Fibroblast of lung (primary cell): ENCODE data around the gene AQP12B. TPM values are rescaled to one million over a fixed set of nuclear protein-coding genes. Genes with fewer than 3 reads are reported as not detected.

Experiments used
- DNase-seq, 2 donors: peaks; one replicate each; pipeline versions ENCODE4 v3.0.0 to v3.0.0-alpha.2; 2010; ENCODE audit warnings: low read depth in 2 of 2
- H2AFZ ChIP-seq: 2 replicates; pipeline ENCODE4 v1.5.1; 2012; ENCODE audit warnings: low read length, control low read depth, inconsistent platforms
- H3K27ac ChIP-seq: 2 replicates; pipeline ENCODE4 v1.5.1; 2011; ENCODE audit warnings: low read length, control low read depth; ENCODE audit not compliant: insufficient read depth
- H3K27me3 ChIP-seq: 2 replicates; pipeline ENCODE4 v1.5.1; 2011; ENCODE audit warnings: mild to moderate bottlenecking, low read length; ENCODE audit not compliant: control insufficient read depth, insufficient read depth
- H3K36me3 ChIP-seq: 2 replicates; pipeline ENCODE4 v1.5.1; 2011; ENCODE audit warnings: low read length; ENCODE audit not compliant: control insufficient read depth, insufficient read depth
- H3K4me1 ChIP-seq: 2 replicates; pipeline ENCODE4 v1.5.1; 2011; ENCODE audit warnings: low read length; ENCODE audit not compliant: control insufficient read depth, insufficient read depth; ENCODE audit errors: extremely low read depth
- H3K4me2 ChIP-seq: 2 replicates; pipeline ENCODE4 v1.5.1; 2011; ENCODE audit warnings: low read length, control low read depth; ENCODE audit not compliant: insufficient read depth; ENCODE audit errors: extremely low read depth
- H3K4me3 ChIP-seq, 4 experiments: fragments of 200-600 bp in 1 of 4; sonication (generic) in 1 of 4; replicated peaks in 1 of 4; 2 replicates each; pipeline ENCODE4 v1.5.1; 2011 to 2016; ENCODE audit warnings: low read length in 4 of 4, low read depth in 3 of 4, mild to moderate bottlenecking in 3 of 4, control low read depth in 2 of 4, inconsistent platforms in 1 of 4, mixed read lengths in 1 of 4; ENCODE audit not compliant: insufficient read depth in 1 of 4; ENCODE audit errors: control extremely low read depth in 1 of 4
- H3K79me2 ChIP-seq: 2 replicates; pipeline ENCODE4 v1.5.1; 2012; ENCODE audit warnings: mild to moderate bottlenecking, low read length, inconsistent platforms; ENCODE audit not compliant: control insufficient read depth, insufficient read depth
- H3K9ac ChIP-seq: 2 replicates; pipeline ENCODE4 v1.5.1; 2011; ENCODE audit warnings: mild to moderate bottlenecking, low read length, control low read depth; ENCODE audit not compliant: insufficient read depth
- H3K9me3 ChIP-seq: 2 replicates; pipeline ENCODE4 v1.5.1; 2012; ENCODE audit warnings: low read depth, low read length; ENCODE audit not compliant: control insufficient read depth, insufficient read depth
- H4K20me1 ChIP-seq: 2 replicates; pipeline ENCODE4 v1.5.1; 2011; ENCODE audit warnings: low read length; ENCODE audit not compliant: control insufficient read depth, insufficient read depth; ENCODE audit errors: extremely low read depth
- EZH2 ChIP-seq: IDR thresholded peaks from 2 replicates; pipeline ENCODE4 v1.5.1; 2012; ENCODE audit warnings: low read length, control low read depth, mild to moderate bottlenecking; ENCODE audit errors: missing control alignments
- polyA plus RNA-seq, 2 donors: library from polyadenylated mRNA; depleted of rRNA in 1 of 2; stranded (reverse) in 1 of 2; unstranded in 1 of 2; fragments of >200 nt; gene quantifications; 2 replicates each; pipeline ENCODE4 v1.2.1, GENCODE V29; 2011 to 2012; ENCODE audit warnings: missing spikeins in 1 of 2
- total RNA-seq: library from RNA; depleted of rRNA; stranded (reverse); fragments of >200 nt; gene quantifications from 2 replicates; pipeline ENCODE4 v1.2.1, GENCODE V29; 2014
- TF ChIP-seq, protein P1 (sequence below), 2 donors: IDR thresholded peaks in 1 of 2; conservative IDR thresholded peaks in 1 of 2; 1 replicate in 1 of 2; 2 replicates in 1 of 2; pipeline ENCODE4 v1.5.1; 2011 to 2012; ENCODE audit warnings: low read length in 2 of 2, control low read depth in 1 of 2, inconsistent platforms in 1 of 2, low read depth in 1 of 2, mild to moderate bottlenecking in 1 of 2

The AQP12B gene
- total and polyA plus RNA-seq, 2 donors (not counting 1 experiment from before 2014, with no cell fraction given), result not detected

DNA sequence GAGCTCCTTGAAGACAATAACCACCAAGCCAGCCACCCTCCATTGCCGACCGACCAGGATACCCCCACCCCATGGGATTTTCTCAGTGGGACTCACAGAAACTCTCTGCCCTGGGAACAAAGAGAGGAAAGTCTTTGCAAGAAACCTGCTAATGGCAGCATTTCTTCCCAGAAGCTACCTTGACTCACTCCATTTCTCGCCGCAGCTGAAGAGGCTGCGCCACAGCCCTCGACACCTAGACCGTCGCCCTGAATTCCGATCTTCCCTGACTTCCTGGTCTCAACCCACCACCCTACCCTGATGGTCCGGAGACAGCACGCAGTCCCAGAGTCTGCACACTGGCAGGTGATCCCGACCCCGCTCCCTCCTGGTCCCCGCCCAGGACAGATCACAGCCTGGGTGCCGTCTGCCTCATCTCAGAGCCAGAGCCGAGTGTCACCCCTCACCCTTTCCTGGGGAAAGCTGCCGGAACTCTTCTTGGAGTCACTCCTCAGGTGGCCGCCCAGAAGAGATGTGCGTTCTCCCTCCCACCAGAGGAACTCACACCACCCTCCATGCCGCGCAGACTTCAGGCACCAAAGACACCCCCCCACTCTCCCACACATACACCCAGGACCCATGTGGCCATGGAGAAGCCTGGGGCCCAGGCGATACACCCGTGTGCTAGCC is 33.6 kb upstream of the AQP12B start:
- TF ChIP-seq, protein P1, sequence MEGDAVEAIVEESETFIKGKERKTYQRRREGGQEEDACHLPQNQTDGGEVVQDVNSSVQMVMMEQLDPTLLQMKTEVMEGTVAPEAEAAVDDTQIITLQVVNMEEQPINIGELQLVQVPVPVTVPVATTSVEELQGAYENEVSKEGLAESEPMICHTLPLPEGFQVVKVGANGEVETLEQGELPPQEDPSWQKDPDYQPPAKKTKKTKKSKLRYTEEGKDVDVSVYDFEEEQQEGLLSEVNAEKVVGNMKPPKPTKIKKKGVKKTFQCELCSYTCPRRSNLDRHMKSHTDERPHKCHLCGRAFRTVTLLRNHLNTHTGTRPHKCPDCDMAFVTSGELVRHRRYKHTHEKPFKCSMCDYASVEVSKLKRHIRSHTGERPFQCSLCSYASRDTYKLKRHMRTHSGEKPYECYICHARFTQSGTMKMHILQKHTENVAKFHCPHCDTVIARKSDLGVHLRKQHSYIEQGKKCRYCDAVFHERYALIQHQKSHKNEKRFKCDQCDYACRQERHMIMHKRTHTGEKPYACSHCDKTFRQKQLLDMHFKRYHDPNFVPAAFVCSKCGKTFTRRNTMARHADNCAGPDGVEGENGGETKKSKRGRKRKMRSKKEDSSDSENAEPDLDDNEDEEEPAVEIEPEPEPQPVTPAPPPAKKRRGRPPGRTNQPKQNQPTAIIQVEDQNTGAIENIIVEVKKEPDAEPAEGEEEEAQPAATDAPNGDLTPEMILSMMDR (conservative IDR thresholded peaks at IDR 0.05 in 1 of 2, IDR thresholded peaks at IDR 0.05 in 1 of 2; ENCODE audit: low read depth in 1 of 2, low read length in 2 of 2), result no peak
- TF ChIP-seq EZH2, result no peak

DNA sequence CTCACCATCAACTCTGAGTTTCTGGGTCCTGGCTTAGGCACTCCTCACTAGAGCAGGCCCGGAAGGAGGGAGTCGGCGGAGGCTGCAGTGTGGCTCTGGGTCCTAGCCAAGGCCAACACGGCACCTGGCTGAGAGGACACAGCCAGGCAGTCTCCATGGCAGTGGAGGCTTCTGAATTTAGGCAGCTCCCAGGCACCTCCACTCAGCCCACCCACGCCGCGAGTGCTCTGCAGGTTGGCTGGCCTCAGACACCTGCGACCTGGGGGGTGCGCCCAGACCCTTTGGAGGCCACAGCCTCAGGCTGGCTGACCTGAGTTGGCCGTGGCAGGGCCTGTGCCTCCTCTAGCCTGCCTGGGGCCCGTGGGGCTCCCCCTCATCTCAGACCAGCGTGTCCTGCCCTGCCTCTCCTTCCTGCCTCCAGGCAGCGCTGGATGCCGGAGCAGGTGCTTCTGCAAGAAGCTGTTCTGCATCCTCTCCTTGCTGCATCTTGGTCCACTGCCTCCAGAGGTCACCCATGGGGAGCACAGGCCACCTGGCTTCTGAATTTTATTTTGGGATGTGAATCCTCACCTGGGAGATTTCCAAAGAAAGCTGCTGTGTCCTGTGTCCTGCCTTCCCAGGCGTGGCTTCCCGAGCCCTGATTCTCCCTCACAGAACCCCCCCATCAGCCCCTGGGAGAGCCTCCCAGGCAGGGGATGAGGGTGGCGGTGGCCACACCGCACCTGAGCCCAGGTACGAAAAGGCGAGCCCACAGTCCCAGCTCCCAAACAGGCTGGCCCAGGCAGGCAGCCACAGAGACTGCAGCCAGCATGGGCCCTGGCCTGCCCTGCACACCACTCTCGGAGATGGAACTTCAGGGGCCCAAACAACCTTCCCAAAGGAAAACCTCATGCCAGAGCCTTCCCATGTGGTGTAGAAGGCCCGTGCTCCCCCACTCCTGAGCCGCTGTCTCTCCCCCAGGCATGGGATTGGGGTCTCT is 32.4 kb upstream of the AQP12B start:
- Histone ChIP-seq H3K4me2 (no peak overlapping the region), H3K4me3 (no peak overlapping the region), H3K27ac (no peak overlapping the region), H3K27me3 (no peaks in the 10 kb centered on the region), H4K20me1 (no peaks in the 10 kb centered on the region), H3K4me1 (no peaks in the 10 kb centered on the region), H2AFZ (no peak overlapping the region), H3K9ac (no peak overlapping the region), H3K36me3 (no peaks in the 10 kb centered on the region), H3K79me2 (no peaks in the 10 kb centered on the region), H3K9me3 (no peaks in the 10 kb centered on the region)
- no peak for TF ChIP-seq EZH2
- TF ChIP-seq, protein P1 (conservative IDR thresholded peaks at IDR 0.05 in 1 of 2, IDR thresholded peaks at IDR 0.05 in 1 of 2; ENCODE audit: low read depth in 1 of 2, low read length in 2 of 2), result no peak
- DNase-seq, result no peak

More for the DNA sequence above, 33.6 kb upstream of the AQP12B start:
- H3K9me3 ChIP-seq, result no peaks in the 10 kb centered on the region
- H3K4me1 ChIP-seq, result no peaks in the 10 kb centered on the region
- H3K27me3 ChIP-seq, result no peaks in the 10 kb centered on the region
- no peaks in the 10 kb centered on the region for H3K79me2 ChIP-seq
- H3K4me3 ChIP-seq, result no peak overlapping the region
- no peak overlapping the region for H2AFZ ChIP-seq
- H3K36me3 ChIP-seq, result no peaks in the 10 kb centered on the region
- no peak overlapping the region for H3K27ac ChIP-seq
- H3K9ac ChIP-seq, result no peak overlapping the region
- H3K4me2 ChIP-seq, result no peak overlapping the region
- no peak for DNase-seq
- H4K20me1 ChIP-seq, result no peaks in the 10 kb centered on the region
